C4-2B (cell line): Measurements from ENCODE around the gene FRMD1.

Source experiments
- CTCF ChIP-seq: fragments of 450-650 bp; conservative IDR thresholded peaks from 2 replicates; pipeline ENCODE4 v1.5.1; 2017; ENCODE audit warnings: mild to moderate bottlenecking
- ZFX ChIP-seq: fragments of 450-650 bp; IDR thresholded peaks from 2 replicates; pipeline ENCODE4 v1.6.1; 2017

- no peak; the same call in 1 of the 2 replicates for TF ChIP-seq CTCF
- TF ChIP-seq ZFX = no peak
These were observed 26.6 kb downstream of the FRMD1 start for GRCh38 chr6:168052291-168052891.
